ENCODE results near the gene SLC35D1.

Gene SLC35D1

GRCh38 chr1:67031121-67031858 is 22.7 kb downstream of the SLC35D1 start:
- no peaks in the 10 kb centered on the region for H3K4me1 ChIP-seq
- H3K4me3 ChIP-seq: no peak overlapping the region
- no peak overlapping the region for H3K4me2 ChIP-seq
- no peak overlapping the region for H3K27ac ChIP-seq
- H3K9ac ChIP-seq: no peak overlapping the region
- H4K20me1 ChIP-seq: no peaks in the 10 kb centered on the region
- peaks cover 49 to 100% (median 86%) of the 10 kb centered on the region in 11 experiments for H3K36me3 ChIP-seq
- H3K27me3 ChIP-seq: no peaks in the 10 kb centered on the region
- H3K9me3 ChIP-seq (replicated peaks in 1 of 11): peaks cover 25 to 39% (median 34%) of the 10 kb centered on the region in 11 experiments
- no peak for TF ChIP-seq Cebpa-rat (IDR thresholded peaks at IDR 0.05)

DNA sequence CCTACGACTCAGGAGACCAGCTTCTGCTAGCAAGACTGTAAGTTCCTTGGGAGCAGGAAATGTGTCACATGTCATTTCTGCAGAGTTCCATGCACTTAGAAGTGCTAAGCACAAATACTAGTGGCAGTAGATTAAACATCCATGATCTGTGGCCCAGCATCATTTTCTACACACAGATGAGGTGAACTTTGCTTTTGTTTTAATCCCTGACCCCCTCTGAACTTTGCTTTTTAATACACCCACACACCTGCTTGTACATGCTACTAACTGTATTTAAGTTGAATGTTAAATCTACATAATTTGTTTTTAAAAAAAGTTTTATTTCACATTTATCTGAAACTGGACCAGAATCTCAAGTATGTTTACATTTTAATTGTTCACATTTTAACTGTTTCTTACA is 24.5 kb downstream of the SLC35D1 start:
- no peak for TF ChIP-seq Cebpa-rat (IDR thresholded peaks at IDR 0.05)
- Histone ChIP-seq H3K9me3 (replicated peaks in 1 of 11) (peaks cover 8 to 23% (median 16%) of the 10 kb centered on the region in 11 experiments; a peak in 21 of 22 replicates), H3K36me3 (peaks cover 47 to 100% (median 85%) of the 10 kb centered on the region in 11 experiments; a peak in 21 of 22 replicates), H4K20me1 (no peaks in the 10 kb centered on the region), H3K4me1 (no peaks in the 10 kb centered on the region), H3K4me2 (no peak overlapping the region), H3K27me3 (no peaks in the 10 kb centered on the region), H3K27ac (no peak overlapping the region), H3K4me3 (no peak overlapping the region), H3K9ac (no peak overlapping the region)

DNA sequence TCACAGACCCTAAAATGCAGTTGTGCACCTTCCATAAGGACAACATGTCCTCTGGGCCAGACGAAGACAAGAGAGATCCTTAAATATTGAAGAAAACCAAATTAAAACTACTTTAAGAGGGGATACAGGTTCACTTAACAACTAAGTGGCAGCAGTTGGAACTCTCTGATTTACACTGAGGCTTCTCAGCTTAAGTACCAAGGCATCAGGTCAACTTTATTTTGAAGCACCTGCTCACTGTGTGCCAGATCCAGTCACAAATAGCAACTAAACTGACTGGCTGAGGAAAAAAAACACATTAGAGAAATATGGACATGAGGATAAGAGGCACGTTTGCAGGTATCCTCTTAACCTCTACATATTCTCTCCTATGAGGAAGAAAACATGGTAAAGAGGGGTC is 33.2 kb downstream of the SLC35D1 start:
- no peak overlapping the region for H3K27ac ChIP-seq
- no peak overlapping the region for H3K4me2 ChIP-seq
- peaks cover 0 to under 1% (median 0%) of the 10 kb centered on the region in 11 experiments; a peak in 4 of 22 replicates for H3K9me3 ChIP-seq (replicated peaks in 1 of 11)
- no peak overlapping the region for H3K9ac ChIP-seq
- no peaks in the 10 kb centered on the region for H4K20me1 ChIP-seq
- H3K4me1 ChIP-seq: no peaks in the 10 kb centered on the region
- peaks cover 52 to 99% (median 86%) of the 10 kb centered on the region in 11 experiments for H3K36me3 ChIP-seq
- no peaks in the 10 kb centered on the region for H3K27me3 ChIP-seq
- no peak overlapping the region for H3K4me3 ChIP-seq
- TF ChIP-seq Cebpa-rat (IDR thresholded peaks at IDR 0.05): no peak

GRCh38 chr1:67020304-67020703 is 33.6 kb downstream of the SLC35D1 start:
- no peak overlapping the region for H3K9ac ChIP-seq
- no peak overlapping the region for H3K27ac ChIP-seq
- no peaks in the 10 kb centered on the region for H3K27me3 ChIP-seq
- H3K4me2 ChIP-seq: no peak overlapping the region
- no peak overlapping the region for H3K4me3 ChIP-seq
- TF ChIP-seq Cebpa-rat (IDR thresholded peaks at IDR 0.05): no peak
- H3K36me3 ChIP-seq: peaks cover 51 to 99% (median 90%) of the 10 kb centered on the region in 11 experiments
- H3K9me3 ChIP-seq (replicated peaks in 1 of 11): peaks cover 2 to 5% (median 4%) of the 10 kb centered on the region in 11 experiments; a peak in 18 of 22 replicates
- no peaks in the 10 kb centered on the region for H3K4me1 ChIP-seq
- H4K20me1 ChIP-seq: no peaks in the 10 kb centered on the region

DNA sequence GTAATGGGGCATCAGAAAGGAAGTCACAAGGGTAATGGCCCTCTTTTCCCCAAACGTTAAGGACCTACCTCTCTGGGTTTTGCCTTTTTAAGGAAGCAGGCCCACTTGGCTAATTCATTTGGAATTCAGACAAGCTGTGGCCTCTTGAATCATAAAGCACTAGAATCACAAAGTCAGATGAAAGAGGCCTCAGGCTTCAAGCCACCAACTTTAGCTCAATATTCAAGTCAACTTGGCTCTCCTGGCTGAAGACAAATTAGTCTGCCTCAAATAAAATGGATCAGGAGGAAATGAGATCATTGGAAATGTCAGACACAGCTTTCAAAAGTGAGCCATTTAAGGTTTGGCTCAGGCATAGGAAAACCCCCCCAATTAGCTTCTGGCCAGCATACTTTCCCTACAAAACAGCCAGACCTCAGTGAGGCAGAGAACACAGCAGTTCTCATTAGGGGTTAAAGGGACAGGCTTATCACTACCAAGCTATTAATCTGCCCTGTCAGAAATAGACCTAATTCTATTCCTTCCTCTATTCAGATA is 34.3 kb downstream of the SLC35D1 start:
- no peak overlapping the region for H3K9ac ChIP-seq
- no peak overlapping the region for H3K27ac ChIP-seq
- no peaks in the 10 kb centered on the region for H4K20me1 ChIP-seq
- H3K9me3 ChIP-seq (replicated peaks in 1 of 11): peaks cover 3 to 9% (median 7%) of the 10 kb centered on the region in 11 experiments; a peak in 18 of 22 replicates
- H3K4me1 ChIP-seq: no peaks in the 10 kb centered on the region
- no peak overlapping the region for H3K4me2 ChIP-seq
- H3K4me3 ChIP-seq: no peak overlapping the region
- TF ChIP-seq Cebpa-rat (IDR thresholded peaks at IDR 0.05): no peak
- peaks cover 45 to 95% (median 85%) of the 10 kb centered on the region in 11 experiments for H3K36me3 ChIP-seq
- no peaks in the 10 kb centered on the region for H3K27me3 ChIP-seq

DNA sequence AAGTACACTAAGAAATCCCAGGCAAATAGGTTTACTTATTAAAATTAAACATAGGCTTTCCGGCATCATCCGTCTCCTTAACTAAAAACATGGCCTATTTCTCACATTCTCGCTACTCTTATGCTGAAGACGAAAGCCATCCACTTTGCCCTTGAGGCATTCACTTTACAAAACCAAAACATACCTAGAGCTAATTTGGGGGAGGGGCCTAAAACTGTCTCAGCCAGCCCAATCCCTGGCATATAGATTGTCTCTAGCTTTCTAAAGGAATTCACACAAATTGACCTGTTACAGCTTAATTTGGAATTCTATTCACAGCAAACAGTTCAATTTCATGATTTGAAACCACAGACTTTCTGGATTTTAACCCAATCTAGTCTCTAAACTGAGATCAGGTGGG is 34.8 kb downstream of the SLC35D1 start:
- no peaks in the 10 kb centered on the region for H3K27me3 ChIP-seq
- H3K27ac ChIP-seq: no peak overlapping the region
- no peak overlapping the region for H3K4me2 ChIP-seq
- H3K4me3 ChIP-seq: no peak overlapping the region
- no peak for TF ChIP-seq Cebpa-rat (IDR thresholded peaks at IDR 0.05)
- H3K36me3 ChIP-seq: peaks cover 42 to 92% (median 82%) of the 10 kb centered on the region in 11 experiments
- H3K9me3 ChIP-seq (replicated peaks in 1 of 11): peaks cover 3 to 11% (median 9%) of the 10 kb centered on the region in 11 experiments; a peak in 18 of 22 replicates
- no peak overlapping the region for H3K9ac ChIP-seq
- H3K4me1 ChIP-seq: no peaks in the 10 kb centered on the region
- H4K20me1 ChIP-seq: no peaks in the 10 kb centered on the region

DNA sequence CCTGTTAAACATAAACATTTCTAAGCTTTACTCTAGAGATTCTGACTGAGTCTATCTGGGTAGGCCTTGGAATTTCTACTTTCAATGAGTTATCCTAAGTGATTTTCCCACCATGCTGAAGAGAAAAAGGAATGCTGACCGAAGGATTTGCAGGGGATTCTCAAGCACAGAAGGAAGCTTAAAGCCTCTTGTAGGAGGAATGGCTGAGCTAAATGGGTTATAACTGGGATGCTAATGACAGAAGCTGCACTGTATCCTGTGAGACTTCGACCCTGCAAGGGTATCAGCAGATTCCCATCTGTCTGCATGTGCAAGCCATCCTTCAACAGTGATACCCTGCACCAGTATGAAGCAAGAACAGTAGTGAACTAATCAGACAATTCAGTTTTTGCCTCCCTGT is 35.4 kb downstream of the SLC35D1 start:
- H3K4me2 ChIP-seq: no peak overlapping the region
- H3K27me3 ChIP-seq: no peaks in the 10 kb centered on the region
- H3K36me3 ChIP-seq: peaks cover 45 to 92% (median 81%) of the 10 kb centered on the region in 11 experiments
- H3K9me3 ChIP-seq (replicated peaks in 1 of 11): peaks cover 3 to 11% (median 9%) of the 10 kb centered on the region in 11 experiments; a peak in 18 of 22 replicates
- no peak overlapping the region for H3K4me3 ChIP-seq
- H3K9ac ChIP-seq: no peak overlapping the region
- no peak overlapping the region for H3K27ac ChIP-seq
- H3K4me1 ChIP-seq: no peaks in the 10 kb centered on the region
- H4K20me1 ChIP-seq: no peaks in the 10 kb centered on the region
- no peak for TF ChIP-seq Cebpa-rat (IDR thresholded peaks at IDR 0.05)

DNA sequence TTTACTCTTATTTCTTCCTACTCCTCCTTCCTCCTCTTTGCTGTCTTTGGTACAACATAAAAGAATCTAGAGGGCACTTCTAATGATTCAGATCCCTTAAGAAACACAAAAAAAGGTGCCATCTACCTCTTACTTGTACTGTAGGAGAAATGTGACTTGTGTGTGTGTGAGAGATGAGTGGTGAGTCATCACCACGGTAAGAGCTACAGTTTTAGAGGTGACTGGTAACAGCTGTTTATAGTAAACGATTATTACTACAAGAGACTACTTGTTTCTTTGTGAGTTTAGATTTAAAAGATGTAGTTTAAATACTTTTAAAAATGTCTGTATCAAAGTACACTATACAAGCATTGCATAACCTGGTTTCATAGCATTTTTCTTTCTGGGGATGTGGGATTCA is 40.4 kb downstream of the SLC35D1 start:
- Histone ChIP-seq H3K27ac (no peak overlapping the region), H3K4me2 (no peak overlapping the region), H3K9ac (no peak overlapping the region), H3K27me3 (no peaks in the 10 kb centered on the region), H3K4me3 (no peak overlapping the region), H3K36me3 (peaks cover 47 to 89% (median 74%) of the 10 kb centered on the region in 11 experiments), H3K4me1 (no peaks in the 10 kb centered on the region), H3K9me3 (replicated peaks in 1 of 11) (peaks cover 5 to 17% (median 12%) of the 10 kb centered on the region in 11 experiments; a peak in 18 of 22 replicates), H4K20me1 (no peaks in the 10 kb centered on the region)
- no peak for TF ChIP-seq Cebpa-rat (IDR thresholded peaks at IDR 0.05)

GRCh38 chr1:67009792-67010191 is 44.2 kb downstream of the SLC35D1 start:
- no peak overlapping the region for H3K9ac ChIP-seq
- H3K36me3 ChIP-seq: peaks cover 74 to 93% (median 86%) of the 10 kb centered on the region in 11 experiments
- H3K27me3 ChIP-seq: no peaks in the 10 kb centered on the region
- peaks cover 0 to 10% (median 6%) of the 10 kb centered on the region in 11 experiments; a peak in 12 of 22 replicates for H3K9me3 ChIP-seq (replicated peaks in 1 of 11)
- peaks cover 0 to 4% (median 0%) of the 10 kb centered on the region in 11 experiments; a peak in 2 of 22 replicates for H4K20me1 ChIP-seq
- H3K4me3 ChIP-seq: no peak overlapping the region
- no peaks in the 10 kb centered on the region for H3K4me1 ChIP-seq
- no peak for TF ChIP-seq Cebpa-rat (IDR thresholded peaks at IDR 0.05)
- H3K4me2 ChIP-seq: no peak overlapping the region
- H3K27ac ChIP-seq: no peak overlapping the region
